Activated CD8-positive, alpha-beta memory T cell treated with anti-CD3 and anti-CD28 coated beads, Interleukin-2, amount 50 U/mL, for 24 hours (primary cell): ENCODE data around the gene SSUH2.

Source experiments
- DNase-seq: peaks from one replicate; pipeline ENCODE4 v3.0.0-alpha.2; 2020; ENCODE audit errors: extremely low read depth

Gene SSUH2

DNA sequence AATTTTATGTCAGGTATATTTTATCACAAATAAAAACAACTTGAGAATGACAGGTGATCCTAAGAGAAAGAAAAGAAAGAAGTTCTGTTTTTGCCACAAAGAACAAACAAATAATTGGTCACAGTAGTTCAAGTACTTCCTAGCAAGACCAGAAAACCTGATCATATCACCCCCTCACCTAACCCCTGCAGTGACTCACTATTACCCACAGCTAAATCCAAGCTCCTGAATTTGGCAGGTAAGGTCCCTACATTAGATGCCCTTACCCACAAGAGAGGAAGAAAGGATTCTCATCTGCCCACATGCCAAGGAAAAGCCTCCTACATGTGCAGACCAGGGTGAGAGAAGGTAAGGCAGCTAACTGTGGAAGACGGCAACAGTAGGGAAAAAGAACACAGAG is 4.4 kb downstream of the SSUH2 start:
- no peak for DNase-seq

GRCh38 chr3:8639659-8640000 is 5.0 kb downstream of the SSUH2 start:
- no peak for DNase-seq

- no peak for DNase-seq
These were observed 5.5 kb downstream of the SSUH2 start for GRCh38 chr3:8638994-8639658.

DNA sequence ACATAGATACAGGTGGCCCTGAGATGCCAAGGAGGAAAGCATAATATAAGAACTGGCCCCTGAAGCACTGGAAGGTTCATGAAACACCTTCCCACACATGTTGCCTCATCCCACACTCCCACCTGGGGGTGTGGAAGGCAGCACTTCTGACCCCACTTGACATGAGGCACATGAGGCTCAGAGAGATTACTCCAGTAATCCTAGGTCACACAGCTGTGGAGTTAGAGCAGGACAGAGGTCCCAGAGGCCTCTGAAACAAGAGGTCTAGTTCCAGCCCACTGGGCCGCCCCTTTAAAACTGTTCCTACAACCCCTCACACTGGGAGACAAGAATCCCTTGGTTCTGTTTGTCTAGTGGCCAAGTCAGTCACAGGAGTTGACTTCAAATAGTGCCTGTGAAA is 7.2 kb downstream of the SSUH2 start:
- DNase-seq: no peak

DNA sequence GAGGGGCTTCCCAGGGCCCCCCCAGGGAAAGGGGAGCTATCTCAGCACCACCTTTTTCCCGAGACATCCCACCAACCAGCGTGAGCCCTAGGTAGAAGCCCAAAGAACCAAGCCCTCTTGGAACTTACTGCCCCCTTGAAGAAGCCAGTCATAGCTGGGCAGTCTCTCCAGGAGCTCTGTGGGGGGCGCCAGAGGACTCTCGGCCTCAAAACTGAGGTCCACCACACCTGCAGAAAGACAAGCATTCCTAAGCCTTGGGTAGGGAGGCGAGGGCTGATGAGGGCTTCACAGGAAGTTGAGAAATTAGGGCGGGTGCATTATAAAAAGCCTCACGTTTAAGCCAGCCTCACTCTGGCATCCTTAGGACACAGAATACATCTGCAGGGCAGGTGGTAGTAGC is 9.0 kb downstream of the SSUH2 start:
- DNase-seq: no peak

GRCh38 chr3:8635125-8635524 is 9.5 kb downstream of the SSUH2 start:
- DNase-seq: no peak

DNA sequence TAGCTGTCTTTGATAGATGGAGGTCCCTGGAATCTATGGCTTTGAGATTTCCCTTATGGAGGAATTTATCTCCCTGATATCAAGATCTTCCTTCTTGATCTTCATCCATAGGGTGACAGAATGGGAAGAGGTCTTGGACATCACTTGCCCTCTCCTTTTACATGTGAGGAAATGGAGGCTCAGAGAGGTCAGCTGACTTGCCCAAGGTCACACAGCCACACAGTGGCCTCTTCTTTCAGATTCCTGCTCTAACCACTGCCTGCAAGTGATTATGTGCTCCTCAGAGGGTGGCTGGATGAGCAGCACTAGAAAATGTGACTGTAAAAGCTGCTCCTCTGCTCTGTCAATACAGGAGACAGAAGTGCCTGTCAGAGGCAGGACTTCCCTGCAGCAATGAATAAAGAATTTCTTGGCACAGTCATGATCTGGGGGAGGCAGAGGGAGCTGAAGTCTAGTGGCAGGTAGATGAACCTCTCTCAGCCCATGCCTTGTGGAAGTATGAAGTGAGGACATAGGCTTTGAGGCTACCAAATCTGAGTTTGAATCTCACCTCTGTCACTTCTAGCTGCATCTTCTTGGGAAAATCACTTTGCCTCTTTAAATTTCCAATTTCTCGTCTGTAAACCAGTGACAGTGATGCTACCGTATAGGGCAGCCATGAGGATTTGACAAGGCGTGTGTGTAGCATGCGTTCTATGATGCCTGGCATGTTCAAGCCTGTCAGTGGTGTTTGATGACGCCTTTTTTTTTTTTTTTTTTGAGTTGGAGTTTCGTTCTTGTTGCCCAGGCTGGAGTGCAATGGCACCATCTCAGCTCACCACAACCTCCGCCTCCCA is 12.0 kb downstream of the SSUH2 start:
- DNase-seq: no peak

DNA sequence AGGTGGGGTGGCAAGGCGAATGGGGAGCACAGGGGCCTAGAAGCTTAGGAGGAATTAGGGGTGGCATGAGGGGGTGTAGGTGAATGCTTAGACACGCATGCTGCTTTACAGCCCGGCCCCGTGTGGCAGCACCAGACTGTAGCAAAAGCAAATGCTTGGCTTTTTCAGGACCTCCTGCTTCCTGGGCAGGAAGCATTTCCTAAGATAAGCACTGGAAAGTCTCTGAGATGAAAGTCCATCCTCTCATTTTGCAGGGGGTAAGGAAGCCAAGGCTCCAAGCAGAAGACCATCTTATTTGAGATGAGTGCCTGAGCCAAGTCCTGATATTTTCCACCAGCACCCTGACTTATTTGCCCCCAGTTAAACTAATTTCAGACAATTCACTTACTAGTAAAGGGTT is 12.9 kb downstream of the SSUH2 start:
- DNase-seq: no peak

- peak; percentile 37 for DNase-seq
These were observed 15.2 kb downstream of the SSUH2 start for GRCh38 chr3:8629151-8630021.

DNA sequence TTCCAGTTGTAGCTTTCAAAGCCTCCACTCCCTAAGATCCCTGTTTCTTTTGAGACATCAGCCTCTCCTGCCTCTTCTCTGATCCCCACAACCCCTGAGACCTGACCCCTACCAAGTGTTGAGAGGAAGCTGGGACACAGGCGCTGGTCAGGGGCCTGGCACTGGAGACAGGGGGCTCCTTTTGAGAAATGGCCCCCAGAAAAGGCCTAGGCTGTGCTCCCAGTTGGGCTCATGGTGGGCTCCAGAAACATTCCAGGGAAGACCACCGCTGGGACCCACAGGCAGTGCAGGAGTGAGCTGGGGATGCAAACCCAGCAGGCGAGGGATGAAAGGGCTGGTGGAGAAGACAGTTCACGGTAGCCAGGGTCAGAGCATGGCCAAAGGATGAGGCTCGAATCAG is 16.6 kb downstream of the SSUH2 start:
- DNase-seq: no peak

DNA sequence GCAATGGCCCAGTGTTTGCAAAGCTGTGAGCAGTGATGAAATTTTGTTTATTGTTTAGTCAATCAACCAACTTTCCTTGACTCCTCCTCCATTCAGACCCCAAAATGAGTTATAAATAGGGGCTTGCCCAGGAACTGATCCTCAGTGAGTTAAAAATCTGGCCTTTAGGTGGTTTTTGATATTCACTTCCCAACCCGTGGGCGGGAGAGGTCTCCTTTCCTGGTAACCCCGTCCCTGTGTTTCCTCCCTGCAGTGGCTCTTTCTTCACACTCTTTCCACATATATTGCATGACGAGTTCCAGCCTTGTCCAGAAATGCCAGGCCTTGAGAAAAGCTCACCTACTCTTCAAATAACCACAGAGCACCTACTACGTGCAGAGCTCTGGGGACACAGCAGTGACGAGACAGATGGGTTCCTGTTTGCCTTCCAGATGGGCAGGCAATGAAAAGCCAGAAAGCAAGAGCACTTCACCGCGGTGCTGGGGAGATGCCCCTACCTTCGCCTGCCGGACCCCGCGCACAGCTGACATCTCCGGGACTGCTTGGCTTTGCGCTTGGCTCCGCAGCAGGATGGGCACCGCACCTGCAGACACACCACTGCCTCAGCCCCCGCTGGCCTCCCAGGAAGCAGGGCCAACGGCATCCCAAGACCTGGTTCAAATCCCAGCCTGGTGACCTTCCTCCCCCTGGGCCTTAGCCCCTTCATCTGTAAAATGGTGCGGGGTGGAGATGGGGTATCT is 17.2 kb downstream of the SSUH2 start:
- no peak for DNase-seq

DNA sequence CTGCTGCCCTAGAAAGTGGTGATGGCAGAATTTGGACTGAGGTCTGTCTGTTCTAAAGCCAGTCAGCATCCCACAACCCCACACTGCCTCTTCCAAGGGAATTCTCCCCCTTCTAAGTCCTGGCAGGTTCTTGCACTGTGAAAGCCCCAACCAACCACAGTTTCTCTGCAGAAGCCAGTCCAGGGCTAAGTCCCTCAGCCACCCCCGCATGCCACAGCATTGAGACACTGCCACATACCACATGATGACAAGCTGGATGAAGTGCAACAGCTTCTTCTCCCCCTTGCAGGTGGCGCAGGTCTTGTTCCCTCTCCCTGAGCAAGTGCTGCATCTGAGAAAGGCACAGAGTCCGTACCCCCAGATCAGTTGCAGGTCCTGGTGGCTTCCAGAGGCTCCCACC is 18.6 kb downstream of the SSUH2 start:
- no peak for DNase-seq

- DNase-seq: no peak
These were observed 20.0 kb downstream of the SSUH2 start for GRCh38 chr3:8624612-8625011.

- DNase-seq: no peak
These were observed 20.9 kb downstream of the SSUH2 start for GRCh38 chr3:8623741-8624140.

- peak; percentile 19 for DNase-seq
These were observed 21.5 kb downstream of the SSUH2 start for GRCh38 chr3:8622873-8623691.

- DNase-seq: no peak
These were observed 22.7 kb downstream of the SSUH2 start for GRCh38 chr3:8621872-8622271.

GRCh38 chr3:8621141-8621540 is 23.5 kb downstream of the SSUH2 start:
- no peak for DNase-seq

DNA sequence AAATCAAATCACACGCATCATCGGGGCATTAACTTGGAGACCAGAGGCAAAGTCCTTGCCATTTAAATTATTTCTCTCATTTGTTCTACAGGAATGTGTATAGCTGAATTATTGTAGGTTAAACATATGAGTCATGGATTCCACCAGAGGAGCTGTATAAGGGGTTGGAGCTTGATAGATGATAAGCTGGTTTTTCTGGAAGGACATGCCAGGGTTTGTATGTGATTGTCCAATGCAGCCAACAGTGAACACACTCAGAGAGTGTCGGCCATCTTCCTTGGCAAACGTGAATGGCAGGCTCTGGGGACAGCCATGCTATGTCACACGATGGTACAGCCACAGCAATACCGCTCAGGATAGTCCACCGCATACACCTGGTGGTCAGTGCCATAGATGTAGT is 25.1 kb downstream of the SSUH2 start:
- no peak for DNase-seq

DNA sequence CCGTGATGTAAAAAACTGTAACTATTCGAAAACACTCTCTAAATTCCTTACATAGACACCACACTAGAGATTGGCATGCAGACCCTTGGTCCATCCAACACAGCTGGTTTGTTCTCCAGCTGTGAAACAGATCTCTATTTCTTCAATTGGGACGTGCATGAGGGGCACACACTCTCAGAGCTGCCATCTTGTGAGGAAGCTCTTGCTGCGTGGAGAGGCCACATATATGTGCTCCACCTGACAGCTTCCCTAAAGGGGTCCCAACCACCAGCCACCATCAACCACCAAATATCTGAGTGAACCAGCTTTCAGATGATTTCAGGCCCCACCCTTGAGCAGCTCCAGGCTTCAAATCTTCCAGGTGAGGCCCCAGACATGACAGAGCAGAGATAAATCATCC is 25.6 kb downstream of the SSUH2 start:
- DNase-seq: no peak

- no peak for DNase-seq
These were observed 26.7 kb downstream of the SSUH2 start for GRCh38 chr3:8617921-8618320.

DNA sequence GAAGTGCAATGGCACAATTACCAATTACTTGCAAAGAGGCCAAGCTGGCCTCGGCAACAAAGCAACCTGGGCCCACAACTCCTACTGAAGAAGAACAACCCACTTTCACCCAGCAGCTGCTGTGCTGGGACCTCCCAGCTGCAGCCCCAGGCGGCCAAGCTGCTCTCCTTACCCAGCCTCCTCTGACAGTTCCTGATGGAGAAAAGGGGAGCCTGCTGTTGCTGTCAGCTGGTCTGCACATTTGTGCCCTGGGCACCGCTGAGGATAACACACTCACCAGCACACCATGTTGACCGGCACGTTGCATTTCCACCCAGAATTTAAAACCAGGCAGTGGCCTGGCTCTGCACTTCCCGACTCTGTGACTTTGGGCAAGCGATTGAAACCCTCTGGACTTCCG is 33.6 kb downstream of the SSUH2 start:
- DNase-seq: no peak
